Skin epidermis (tissue), 12 donors: ENCODE measurements around the gene KMT2C.
"Not testable (repeated sequence)": the region's sequence is repeated elsewhere in the genome, so short reads cannot be mapped to it uniquely, and the experiment has no call there.

Experiments
- H3K27ac ChIP-seq, 21 experiments: fragments of 200-600 bp; sonication (generic) in 11 of 21; one replicate each; pipeline ENCODE4 v1.5.0; 2020; ENCODE audit warnings: mild to moderate bottlenecking in 3 of 21, inconsistent platforms in 2 of 21, moderate library complexity in 2 of 21
- H3K4me3 ChIP-seq, 7 experiments: fragments of 200-600 bp; sonication (generic) in 2 of 7; one replicate each; pipeline ENCODE4 v1.5.0; 2020; ENCODE audit warnings: inconsistent platforms in 2 of 7, mild to moderate bottlenecking in 2 of 7, moderate library complexity in 1 of 7

KMT2C gene

GRCh38 chr7:152333134-152333533 is 102.7 kb downstream of the KMT2C start:
- Histone ChIP-seq H3K27ac (no peak overlapping the region), H3K4me3 (no peak overlapping the region)

GRCh38 chr7:152330827-152331226 is 105.0 kb downstream of the KMT2C start:
- Histone ChIP-seq H3K4me3 (no peak overlapping the region), H3K27ac (no peak overlapping the region)

GRCh38 chr7:152329469-152329868 is 106.3 kb downstream of the KMT2C start:
- Histone ChIP-seq H3K4me3 (no peak overlapping the region), H3K27ac (no peak overlapping the region)

- no peak overlapping the region for H3K27ac ChIP-seq
Observed at GRCh38 chr7:152328234-152328633, 107.6 kb downstream of the KMT2C start.

GRCh38 chr7:152315845-152316244 is 120.0 kb downstream of the KMT2C start:
- H3K27ac ChIP-seq, result no peak overlapping the region
- H3K4me3 ChIP-seq, result no peak overlapping the region

More at GRCh38 chr7:152328234-152328633, 107.6 kb downstream of the KMT2C start:
- no peak overlapping the region for H3K4me3 ChIP-seq

GRCh38 chr7:152313831-152314604 is 121.8 kb downstream of the KMT2C start:
- no peak overlapping the region for H3K27ac ChIP-seq
- H3K4me3 ChIP-seq, result no peak overlapping the region

GRCh38 chr7:152313217-152313616 is 122.6 kb downstream of the KMT2C start:
- no peak overlapping the region for H3K4me3 ChIP-seq
- no peak overlapping the region for H3K27ac ChIP-seq

GRCh38 chr7:152312316-152312715 is 123.5 kb downstream of the KMT2C start:
- no peak overlapping the region for H3K27ac ChIP-seq
- no peak overlapping the region for H3K4me3 ChIP-seq

- no peak overlapping the region for H3K4me3 ChIP-seq
- H3K27ac ChIP-seq, result no peak overlapping the region
Observed at GRCh38 chr7:152307902-152308301, 127.9 kb downstream of the KMT2C start.

- H3K4me3 ChIP-seq, H3K27ac ChIP-seq: not testable (repeated sequence)
Observed at GRCh38 chr7:152299542-152300143, 136.2 kb downstream of the KMT2C start.

GRCh38 chr7:152292897-152293296 is 142.9 kb downstream of the KMT2C start:
- H3K4me3 ChIP-seq, result no peak overlapping the region
- H3K27ac ChIP-seq, result no peak overlapping the region

GRCh38 chr7:152286972-152287371 is 148.8 kb downstream of the KMT2C start:
- H3K4me3 ChIP-seq, H3K27ac ChIP-seq: not testable (repeated sequence)

- not testable (repeated sequence) for H3K27ac ChIP-seq, H3K4me3 ChIP-seq
Observed at GRCh38 chr7:152286219-152286618, 149.6 kb downstream of the KMT2C start.

- H3K27ac ChIP-seq, H3K4me3 ChIP-seq: not testable (repeated sequence)
Observed at GRCh38 chr7:152284998-152285397, 150.8 kb downstream of the KMT2C start.

GRCh38 chr7:152277687-152278086 is 158.1 kb downstream of the KMT2C start:
- H3K27ac ChIP-seq, H3K4me3 ChIP-seq: not testable (repeated sequence)

- H3K27ac ChIP-seq, H3K4me3 ChIP-seq: not testable (repeated sequence)
Observed at GRCh38 chr7:152270427-152270826, 165.4 kb downstream of the KMT2C start.

GRCh38 chr7:152266859-152267258 is 168.9 kb downstream of the KMT2C start:
- not testable (repeated sequence) for H3K4me3 ChIP-seq, H3K27ac ChIP-seq

GRCh38 chr7:152264915-152265314 is 170.9 kb downstream of the KMT2C start:
- not testable (repeated sequence) for H3K27ac ChIP-seq, H3K4me3 ChIP-seq

- H3K4me3 ChIP-seq, H3K27ac ChIP-seq: not testable (repeated sequence)
Observed at GRCh38 chr7:152262146-152262545, 173.7 kb downstream of the KMT2C start.

- H3K27ac ChIP-seq, H3K4me3 ChIP-seq: not testable (repeated sequence)
Observed at GRCh38 chr7:152259645-152260044, 176.2 kb downstream of the KMT2C start.

GRCh38 chr7:152247851-152248250 is 188.0 kb downstream of the KMT2C start:
- not testable (repeated sequence) for H3K27ac ChIP-seq, H3K4me3 ChIP-seq

GRCh38 chr7:152245417-152245816 is 190.4 kb downstream of the KMT2C start:
- H3K27ac ChIP-seq, H3K4me3 ChIP-seq: not testable (repeated sequence)
